ENCODE data around the gene DRGX.

GRCh38 chr10:49349390-49349789 lies 46.5 kb downstream of the DRGX start:
- TF ChIP-seq, protein P1, sequence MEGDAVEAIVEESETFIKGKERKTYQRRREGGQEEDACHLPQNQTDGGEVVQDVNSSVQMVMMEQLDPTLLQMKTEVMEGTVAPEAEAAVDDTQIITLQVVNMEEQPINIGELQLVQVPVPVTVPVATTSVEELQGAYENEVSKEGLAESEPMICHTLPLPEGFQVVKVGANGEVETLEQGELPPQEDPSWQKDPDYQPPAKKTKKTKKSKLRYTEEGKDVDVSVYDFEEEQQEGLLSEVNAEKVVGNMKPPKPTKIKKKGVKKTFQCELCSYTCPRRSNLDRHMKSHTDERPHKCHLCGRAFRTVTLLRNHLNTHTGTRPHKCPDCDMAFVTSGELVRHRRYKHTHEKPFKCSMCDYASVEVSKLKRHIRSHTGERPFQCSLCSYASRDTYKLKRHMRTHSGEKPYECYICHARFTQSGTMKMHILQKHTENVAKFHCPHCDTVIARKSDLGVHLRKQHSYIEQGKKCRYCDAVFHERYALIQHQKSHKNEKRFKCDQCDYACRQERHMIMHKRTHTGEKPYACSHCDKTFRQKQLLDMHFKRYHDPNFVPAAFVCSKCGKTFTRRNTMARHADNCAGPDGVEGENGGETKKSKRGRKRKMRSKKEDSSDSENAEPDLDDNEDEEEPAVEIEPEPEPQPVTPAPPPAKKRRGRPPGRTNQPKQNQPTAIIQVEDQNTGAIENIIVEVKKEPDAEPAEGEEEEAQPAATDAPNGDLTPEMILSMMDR (IDR thresholded peaks at IDR 0.05; ENCODE audit: extremely low read depth in 1 of 2, insufficient read depth in 1 of 2, low read depth in 1 of 2, low read length in 2 of 2), result no peak
- TF ChIP-seq POLR2AphosphoS5 (IDR thresholded peaks at IDR 0.05; ENCODE audit: insufficient read depth, low read depth, low read length) (no peak), EZH2 (IDR thresholded peaks at IDR 0.05; ENCODE audit: borderline replicate concordance, low read depth, low read length, severe bottlenecking) (no peak)

All from endothelial cell of umbilical vein (primary cell).